Fibroblast of pulmonary artery (primary cell): ENCODE results near the gene LMX1A.

ENCODE experiments used
- DNase-seq: peaks from one replicate; pipeline ENCODE4 v3.0.0-alpha.2; 2010; ENCODE audit warnings: low read depth
- H3K4me3 ChIP-seq: replicated peaks from 2 replicates; pipeline ENCODE4 v1.5.1; 2011; ENCODE audit warnings: low read depth, mild to moderate bottlenecking, control low read depth, low read length, moderate library complexity
- CTCF ChIP-seq: IDR thresholded peaks from 2 replicates; pipeline ENCODE4 v1.5.1; 2011; ENCODE audit warnings: mild to moderate bottlenecking, control low read depth, low read length, inconsistent platforms; ENCODE audit errors: missing control alignments

Gene LMX1A

GRCh38 chr1:165312591-165312990 is 43.9 kb downstream of the LMX1A start:
- no peak for TF ChIP-seq CTCF
- no peak overlapping the region for H3K4me3 ChIP-seq
- no peak for DNase-seq

GRCh38 chr1:165306543-165307434 is 49.7 kb downstream of the LMX1A start:
- H3K4me3 ChIP-seq, result no peak overlapping the region
- TF ChIP-seq CTCF, result no peak

GRCh38 chr1:165303386-165303785 is 53.1 kb downstream of the LMX1A start:
- no peak for TF ChIP-seq CTCF
- H3K4me3 ChIP-seq, result no peak overlapping the region
- DNase-seq, result no peak

More at GRCh38 chr1:165306543-165307434, 49.7 kb downstream of the LMX1A start:
- DNase-seq, result no peak

GRCh38 chr1:165300400-165300903 is 56.1 kb downstream of the LMX1A start:
- no peak for DNase-seq
- H3K4me3 ChIP-seq, result no peak overlapping the region
- no peak for TF ChIP-seq CTCF

GRCh38 chr1:165298203-165298820 is 58.2 kb downstream of the LMX1A start:
- TF ChIP-seq CTCF, result no peak
- H3K4me3 ChIP-seq, result no peak overlapping the region
- no peak for DNase-seq

GRCh38 chr1:165296205-165296604 is 60.3 kb downstream of the LMX1A start:
- H3K4me3 ChIP-seq, result no peak overlapping the region
- no peak for DNase-seq
- TF ChIP-seq CTCF, result no peak
